Adrenal gland (tissue), 5 donors: Measurements from ENCODE around the gene FAM98B.

Experiments used
- CTCF ChIP-seq, 6 experiments: fragments of 450-650 bp in 4 of 6; fragments of 200-600 bp in 2 of 6; sonication (generic) in 1 of 6; IDR thresholded peaks; 1 replicate in 5 of 6; 2 replicates in 1 of 6; pipeline versions ENCODE4 v1.5.1 to v1.8.0; 2016 to 2021; ENCODE audit warnings: antibody characterized with exemption in 6 of 6, mild to moderate bottlenecking in 2 of 6, moderate library complexity in 1 of 6
- POLR2A ChIP-seq, 2 donors: fragments of 450-650 bp; IDR thresholded peaks; one replicate each; pipeline ENCODE4 v1.6.1; 2017; ENCODE audit warnings: antibody characterized with exemption in 2 of 2, mild to moderate bottlenecking in 2 of 2, moderate library complexity in 1 of 2
- donor health status: DM: no; HTN: no; CAD: no.

DNA sequence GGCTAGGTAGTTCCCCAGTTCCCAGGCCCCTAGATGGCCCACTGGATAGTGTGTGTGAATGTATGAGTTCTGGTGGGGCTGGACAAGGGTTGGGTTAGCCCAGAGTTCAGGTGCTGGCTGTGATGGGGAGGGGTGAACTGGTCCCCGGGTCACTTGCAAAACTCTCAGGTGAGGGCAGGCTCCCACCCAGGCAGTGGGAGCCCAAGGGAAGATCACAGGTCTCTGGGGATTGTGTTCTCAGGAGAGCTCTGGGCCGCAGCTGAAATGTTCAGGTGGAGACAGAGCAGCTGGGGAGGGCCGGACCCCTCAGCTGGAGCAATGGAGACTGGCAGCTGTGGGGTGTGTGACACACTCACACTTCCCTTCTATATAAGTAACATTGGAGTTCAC is 12.8 kb upstream of the FAM98B start:
- TF ChIP-seq CTCF (IDR thresholded peaks at IDR 0.05) (no peak), POLR2A (IDR thresholded peaks at IDR 0.05) (no peak)
